Ishikawa (cell line): ENCODE measurements around the gene SPOCK1.

ENCODE experiments used
- CEBPB ChIP-seq: IDR thresholded peaks from 2 replicates; pipeline ENCODE4 v1.6.1; 2012
- CREB1 ChIP-seq: IDR thresholded peaks from 2 replicates; pipeline ENCODE4 v1.6.1; 2012; ENCODE audit warnings: low read depth
- EGR1 ChIP-seq: IDR thresholded peaks from 2 replicates; pipeline ENCODE4 v1.6.1; 2012
- EP300 ChIP-seq: IDR thresholded peaks from 2 replicates; pipeline ENCODE4 v1.6.1; 2012; ENCODE audit warnings: borderline replicate concordance
- FOXM1 ChIP-seq: IDR thresholded peaks from 2 replicates; pipeline ENCODE4 v1.6.1; 2012; ENCODE audit warnings: low read depth, borderline replicate concordance
- MAX ChIP-seq: IDR thresholded peaks from 2 replicates; pipeline ENCODE4 v1.6.1; 2012
- NFIC ChIP-seq: IDR thresholded peaks from 2 replicates; pipeline ENCODE4 v1.6.1; 2012
- RAD21 ChIP-seq: IDR thresholded peaks from 2 replicates; pipeline ENCODE4 v1.6.1; 2012; ENCODE audit warnings: low read depth
- REST ChIP-seq: IDR thresholded peaks from 2 replicates; pipeline ENCODE4 v1.6.1; 2012; ENCODE audit warnings: low read depth, mild to moderate bottlenecking
- TAF1 ChIP-seq: IDR thresholded peaks from 2 replicates; pipeline ENCODE4 v1.6.1; 2012; ENCODE audit warnings: low read depth, mild to moderate bottlenecking
- TCF12 ChIP-seq: IDR thresholded peaks from 2 replicates; pipeline ENCODE4 v1.6.1; 2012; ENCODE audit warnings: low read depth
- TEAD4 ChIP-seq: IDR thresholded peaks from 2 replicates; pipeline ENCODE4 v1.6.1; 2012
- YY1 ChIP-seq: IDR thresholded peaks from 2 replicates; pipeline ENCODE4 v1.6.1; 2012; ENCODE audit warnings: low read depth
- ZBTB7A ChIP-seq: IDR thresholded peaks from 2 replicates; pipeline ENCODE4 v1.6.1; 2012; ENCODE audit warnings: low read depth
- TF ChIP-seq, protein P1 (sequence below): IDR thresholded peaks from 2 replicates; pipeline ENCODE4 v1.6.1; 2012

SPOCK1 gene

GRCh38 chr5:137356127-137356526 is 143.0 kb downstream of the SPOCK1 start:
- no peak for TF ChIP-seq REST
- no peak for TF ChIP-seq CEBPB
- no peak for TF ChIP-seq TCF12
- TF ChIP-seq, protein P1, sequence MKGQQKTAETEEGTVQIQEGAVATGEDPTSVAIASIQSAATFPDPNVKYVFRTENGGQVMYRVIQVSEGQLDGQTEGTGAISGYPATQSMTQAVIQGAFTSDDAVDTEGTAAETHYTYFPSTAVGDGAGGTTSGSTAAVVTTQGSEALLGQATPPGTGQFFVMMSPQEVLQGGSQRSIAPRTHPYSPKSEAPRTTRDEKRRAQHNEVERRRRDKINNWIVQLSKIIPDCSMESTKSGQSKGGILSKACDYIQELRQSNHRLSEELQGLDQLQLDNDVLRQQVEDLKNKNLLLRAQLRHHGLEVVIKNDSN = no peak
- no peak for TF ChIP-seq MAX
- TF ChIP-seq FOXM1 = no peak
- TF ChIP-seq YY1 = no peak
- no peak for TF ChIP-seq TAF1

- no peak for TF ChIP-seq FOXM1
Observed at GRCh38 chr5:137355708-137356107, 143.4 kb downstream of the SPOCK1 start.

- TF ChIP-seq, protein P1 = no peak
- TF ChIP-seq ZBTB7A (no peak), RAD21 (no peak), REST (no peak), MAX (no peak), EP300 (no peak), CEBPB (no peak), TCF12 (no peak), TEAD4 (no peak), EGR1 (no peak), FOXM1 (no peak)
Observed at GRCh38 chr5:137352095-137352494, 147.0 kb downstream of the SPOCK1 start.

- TF ChIP-seq ZBTB7A = no peak
- no peak for TF ChIP-seq YY1
- no peak for TF ChIP-seq CEBPB
- TF ChIP-seq RAD21 = no peak
- TF ChIP-seq EP300 = no peak
- no peak for TF ChIP-seq TCF12
- TF ChIP-seq, protein P1 = no peak
- TF ChIP-seq CREB1 = no peak
- no peak for TF ChIP-seq NFIC
- no peak for TF ChIP-seq EGR1
- TF ChIP-seq TAF1 = no peak
- TF ChIP-seq FOXM1 = no peak
- TF ChIP-seq MAX = no peak
- no peak for TF ChIP-seq REST
- no peak for TF ChIP-seq TEAD4
Observed at GRCh38 chr5:137350791-137351190, 148.3 kb downstream of the SPOCK1 start.
